Breast epithelium (tissue), 3 donors: ENCODE results near the gene PEF1.
"Not testable (repeated sequence)": the region's sequence is repeated elsewhere in the genome, so short reads cannot be mapped to it uniquely, and the experiment has no call there.

Source experiments
- CTCF ChIP-seq, 3 donors: fragments of 450-650 bp; IDR thresholded peaks; one replicate each; pipeline ENCODE4 v1.5.1; 2016 to 2017; ENCODE audit warnings: antibody characterized with exemption in 3 of 3, mild to moderate bottlenecking in 3 of 3, moderate library complexity in 3 of 3
- POLR2AphosphoS5 ChIP-seq, 3 donors: sonication (generic); formaldehyde crosslinking; IDR thresholded peaks; one replicate each; pipeline ENCODE4 v1.6.1; 2017; ENCODE audit warnings: antibody characterized with exemption in 3 of 3

- not testable (repeated sequence) for TF ChIP-seq CTCF, POLR2AphosphoS5 (IDR thresholded peaks at IDR 0.05)
These were observed 57.4 kb downstream of the PEF1 start for GRCh38 chr1:31587328-31587699.
